HepG2 (cell line): ENCODE measurements around the gene CACNA1H. TPM values are rescaled to one million over a fixed set of nuclear protein-coding genes. Genes with fewer than 3 reads are reported as not detected.
A peak's percentile ranks its signal among the peaks of the same experiment; 100 is the strongest.

ENCODE experiments used
- ATAC-seq: fragments of 200-7000 bp; cut with Tn5 transposase; 3 replicates; pipeline ENCODE4 v1.9.1; 2020; ENCODE audit warnings: mild to moderate bottlenecking, moderate library complexity
- BruUV-seq: library from RNA; stranded (reverse); fragments of 400-500 nt; replicated peaks from 2 replicates; lab custom pipeline; 2021; lab: Mats Ljungman, UMichigan
- CTCF ChIA-PET: fragments of 300-600 bp; formaldehyde crosslinking; extraction: SDS; loops from one replicate; lab custom pipeline; 2021; ENCODE audit warnings: low total read pairs, inconsistent platforms, low intra/inter-chr PET ratio; lab: Yijun Ruan, JAX
- POLR2A ChIA-PET: fragments of 350-600 bp; sonication (Branson Sonifier 250); formaldehyde crosslinking; loops from one replicate; lab custom pipeline; 2020; ENCODE audit warnings: antibody characterized with exemption, inconsistent platforms; lab: Yijun Ruan, JAX
- DNase-seq: peaks from one replicate; pipeline ENCODE4 v3.0.0-alpha.2; 2015; ENCODE audit warnings: low spot score
- FAIRE-seq: peaks from 3 replicates; lab custom pipeline; 2011; peaks lifted over from hg19 to GRCh38; lab: Jason Lieb, UNC
- H2AFZ ChIP-seq: one replicate; pipeline ENCODE4 v1.6.1; 2011; ENCODE audit warnings: low read length, inconsistent platforms
- H3K27ac ChIP-seq: fragments of 300-600 bp; 3 replicates; pipeline ENCODE4 v1.8.0; 2011; ENCODE audit warnings: mixed run types, mild to moderate bottlenecking, mixed read lengths, low read length, inconsistent platforms; ENCODE audit not compliant: insufficient read depth; ENCODE audit errors: extremely low read length
- H3K27me3 ChIP-seq, 2 experiments: fragments of 200-600 bp in 1 of 2; 2 replicates in 1 of 2; 3 replicates in 1 of 2; pipeline versions ENCODE4 v1.6.0 to v1.8.0; 2011; ENCODE audit warnings: low read length in 2 of 2, mild to moderate bottlenecking in 2 of 2, moderate library complexity in 2 of 2, inconsistent platforms in 1 of 2; ENCODE audit not compliant: insufficient read depth in 2 of 2, control insufficient read depth in 1 of 2
- H3K36me3 ChIP-seq, 2 experiments: fragments of 200-600 bp in 1 of 2; replicated peaks in 1 of 2; 2 replicates in 1 of 2; 3 replicates in 1 of 2; pipeline versions ENCODE4 v1.5.1 to v1.8.0; 2011; ENCODE audit warnings: low read length in 2 of 2, inconsistent platforms in 1 of 2; ENCODE audit not compliant: insufficient read depth in 2 of 2, control insufficient read depth in 1 of 2
- H3K4me1 ChIP-seq: 2 replicates; pipeline ENCODE4 v1.5.1; 2012; ENCODE audit warnings: low read length, inconsistent platforms; ENCODE audit not compliant: insufficient read depth
- H3K4me2 ChIP-seq: 2 replicates; pipeline ENCODE4 v1.6.0; 2011; ENCODE audit warnings: low read depth, low read length, inconsistent platforms
- H3K4me3 ChIP-seq, 3 experiments: fragments of 200-600 bp in 1 of 3; sonication (generic), shearing (Covaris generic) in 1 of 3; replicated peaks in 1 of 3; 2 replicates each; pipeline ENCODE4 v1.5.1; 2011 to 2016; ENCODE audit warnings: low read length in 3 of 3, inconsistent platforms in 2 of 3, low read depth in 2 of 3, mild to moderate bottlenecking in 2 of 3, control low read depth in 1 of 3, mixed read lengths in 1 of 3; ENCODE audit not compliant: insufficient read depth in 1 of 3
- H3K79me2 ChIP-seq: one replicate; pipeline ENCODE4 v1.6.1; 2011; ENCODE audit warnings: low read length, inconsistent platforms; ENCODE audit not compliant: insufficient read depth
- H3K9ac ChIP-seq: 2 replicates; pipeline ENCODE4 v1.6.0; 2011; ENCODE audit warnings: mild to moderate bottlenecking, low read depth, low read length, inconsistent platforms; ENCODE audit not compliant: insufficient read depth
- H3K9me3 ChIP-seq: 2 replicates; pipeline ENCODE4 v1.5.1; 2012; ENCODE audit warnings: mild to moderate bottlenecking, low read length
- H4K20me1 ChIP-seq: 2 replicates; pipeline ENCODE4 v1.6.0; 2011; ENCODE audit warnings: inconsistent platforms, mild to moderate bottlenecking, low read length, moderate library complexity; ENCODE audit not compliant: insufficient read depth
- KLF12 ChIP-seq: sonication (generic); formaldehyde crosslinking; IDR thresholded peaks from 2 replicates; pipeline ENCODE4 v1.4.0; 2020; ENCODE audit warnings: missing genetic modification reagents, borderline replicate concordance
- NFKBIZ ChIP-seq: IDR thresholded peaks from 2 replicates; pipeline ENCODE4 v1.6.1; 2018; ENCODE audit warnings: missing genetic modification reagents, missing compliant biosample characterization
- PAX8 ChIP-seq: sonication (generic); formaldehyde crosslinking; IDR thresholded peaks from 2 replicates; pipeline ENCODE4 v1.8.0; 2022; ENCODE audit warnings: mild to moderate bottlenecking, missing genetic modification reagents, borderline replicate concordance
- ZFP36 ChIP-seq: fragments of 150-350 bp; IDR thresholded peaks from 2 replicates; pipeline ENCODE4 v1.6.1; 2018; ENCODE audit warnings: borderline replicate concordance, low read length, low read depth; ENCODE audit not compliant: partially characterized antibody
- ZNF260 ChIP-seq: sonication (generic); formaldehyde crosslinking; IDR thresholded peaks from 2 replicates; pipeline ENCODE4 v1.4.0; 2020; ENCODE audit warnings: missing genetic modification reagents, low read depth, mild to moderate bottlenecking, borderline replicate concordance
- WGBS: methylation state at CpG from one replicate; pipeline ENCODE4 v1.1.6; 2017; ENCODE audit warnings: low lambda C conversion rate; 5-methylcytosine and 5-hydroxymethylcytosine counted together
- in situ Hi-C: cut with HindIII; loops from 2 replicates; pipeline ENCODE4 v1.10.0; 2017; ENCODE audit warnings: low pct_unique_long_range_greater_than_20kb; ENCODE audit not compliant: extremely low pct_ligation_motif_present
- intact Hi-C: fragments of 100-400 bp; cut with micrococcal nuclease; formaldehyde crosslinking; loops from one replicate; pipeline ENCODE4 v1.10.0; 2022; ENCODE audit not compliant: unreplicated experiment
- polyA plus RNA-seq, 8 experiments: library from polyadenylated mRNA; depleted of rRNA in 3 of 8; stranded (reverse) in 7 of 8; unstranded in 1 of 8; fragments of >200 nt; fragmentation: Illumina TruSeq in 4 of 8; extraction: Trizol in 4 of 8; gene quantifications; 2 replicates each; pipeline versions ENCODE4 v1.2.1 to v1.2.3, GENCODE V29; 2011 to 2016; ENCODE audit warnings: low read depth in 4 of 8, missing spikeins in 1 of 8, mixed read lengths in 1 of 8; ENCODE audit not compliant: insufficient read depth in 1 of 8
- total RNA-seq, 5 experiments: library from RNA; depleted of rRNA; stranded (reverse); fragments of >200 nt; fragmentation: Illumina TruSeq; extraction: Trizol; gene quantifications; 2 replicates each; pipeline ENCODE4 v1.2.3, GENCODE V29; 2016; ENCODE audit warnings: low read depth in 1 of 5
- TF ChIP-seq, protein P1 (sequence below), 2 experiments: sonication (generic) in 1 of 2; formaldehyde crosslinking in 1 of 2; IDR thresholded peaks; 2 replicates each; pipeline versions ENCODE4 v1.6.1 to v1.9.0; 2014 to 2022; ENCODE audit warnings: antibody characterized with exemption in 1 of 2, borderline replicate concordance in 1 of 2, inconsistent platforms in 1 of 2, low read depth in 1 of 2, missing genetic modification reagents in 1 of 2

The CACNA1H gene
- total and polyA plus RNA-seq, 2 of the 13 experiments (the other 11 are each of a cell fraction or from before 2014, with no cell fraction given): 0.40 to 1.8 TPM

DNA sequence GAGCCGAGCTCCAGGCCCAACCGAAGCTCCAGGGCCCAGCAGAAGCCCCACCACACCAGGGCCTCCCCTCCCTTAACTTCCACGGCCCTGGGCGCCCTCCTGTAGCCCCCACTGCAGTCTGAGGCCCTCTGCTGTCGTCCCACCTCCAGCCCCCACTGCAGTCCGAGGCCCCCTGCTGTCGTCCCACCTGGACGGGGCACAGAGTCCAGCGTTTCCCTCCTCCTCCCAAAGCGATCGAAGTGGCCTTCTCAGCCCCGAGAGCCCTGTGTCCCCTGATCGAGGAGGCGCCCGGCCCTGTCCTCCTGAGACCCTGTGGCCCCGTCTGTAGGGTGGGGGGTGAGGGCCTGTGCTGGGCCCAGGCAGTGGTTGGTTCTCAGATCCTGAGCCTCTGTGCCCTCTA, 25.8 kb upstream of the CACNA1H start (continued):
- TF ChIP-seq, protein P1, sequence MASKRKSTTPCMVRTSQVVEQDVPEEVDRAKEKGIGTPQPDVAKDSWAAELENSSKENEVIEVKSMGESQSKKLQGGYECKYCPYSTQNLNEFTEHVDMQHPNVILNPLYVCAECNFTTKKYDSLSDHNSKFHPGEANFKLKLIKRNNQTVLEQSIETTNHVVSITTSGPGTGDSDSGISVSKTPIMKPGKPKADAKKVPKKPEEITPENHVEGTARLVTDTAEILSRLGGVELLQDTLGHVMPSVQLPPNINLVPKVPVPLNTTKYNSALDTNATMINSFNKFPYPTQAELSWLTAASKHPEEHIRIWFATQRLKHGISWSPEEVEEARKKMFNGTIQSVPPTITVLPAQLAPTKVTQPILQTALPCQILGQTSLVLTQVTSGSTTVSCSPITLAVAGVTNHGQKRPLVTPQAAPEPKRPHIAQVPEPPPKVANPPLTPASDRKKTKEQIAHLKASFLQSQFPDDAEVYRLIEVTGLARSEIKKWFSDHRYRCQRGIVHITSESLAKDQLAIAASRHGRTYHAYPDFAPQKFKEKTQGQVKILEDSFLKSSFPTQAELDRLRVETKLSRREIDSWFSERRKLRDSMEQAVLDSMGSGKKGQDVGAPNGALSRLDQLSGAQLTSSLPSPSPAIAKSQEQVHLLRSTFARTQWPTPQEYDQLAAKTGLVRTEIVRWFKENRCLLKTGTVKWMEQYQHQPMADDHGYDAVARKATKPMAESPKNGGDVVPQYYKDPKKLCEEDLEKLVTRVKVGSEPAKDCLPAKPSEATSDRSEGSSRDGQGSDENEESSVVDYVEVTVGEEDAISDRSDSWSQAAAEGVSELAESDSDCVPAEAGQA (IDR thresholded peaks at IDR 0.05; ENCODE audit: low read depth): no peak
- TF ChIP-seq, protein P1 (CRISPR knock-in tag; IDR thresholded peaks at IDR 0.05; ENCODE audit: borderline replicate concordance): no peak
- no peak for TF ChIP-seq NFKBIZ (CRISPR knock-in tag)

- intact Hi-C loops (no loop called here), in situ Hi-C loops (no loop called here)
- peaks cover 15 to 68% of the 10 kb centered on the region in 2 experiments; a peak in 4 of 5 replicates for H3K27me3 ChIP-seq
- no peaks in the 10 kb centered on the region for H3K79me2 ChIP-seq
- POLR2A ChIA-PET: no interaction called here
- no peaks in the 10 kb centered on the region for H3K36me3 ChIP-seq
- no peak for ATAC-seq
- H3K4me3 ChIP-seq: no peak overlapping the region
- no peak overlapping the region for H2AFZ ChIP-seq
- no peak overlapping the region for H3K9ac ChIP-seq
- no peaks in the 10 kb centered on the region for H3K4me1 ChIP-seq
- FAIRE-seq: no peak
- H3K27ac ChIP-seq: no peak overlapping the region
- no peak overlapping the region for H3K4me2 ChIP-seq
- CTCF ChIA-PET: no interaction called here
- no peak for TF ChIP-seq ZNF260 (CRISPR knock-in tag)
- peak; percentile 66 for TF ChIP-seq ZFP36
- no peak for TF ChIP-seq KLF12 (CRISPR knock-in tag)
- TF ChIP-seq PAX8: no peak
- no TSS peak for BruUV-seq
- no peak for DNase-seq
- no peaks in the 10 kb centered on the region for H3K9me3 ChIP-seq
- WGBS: 42% methylated on average over 13 of the region's 31 CpGs
- H4K20me1 ChIP-seq: 0 out of 2 replicates have a peak, but pooled peaks cover 3% of the 10 kb centered on the region
Measured at GRCh38 chr16:1127971-1128715, 24.8 kb upstream of the CACNA1H start.
